ENCODE results near the gene RAB31.

DNA sequence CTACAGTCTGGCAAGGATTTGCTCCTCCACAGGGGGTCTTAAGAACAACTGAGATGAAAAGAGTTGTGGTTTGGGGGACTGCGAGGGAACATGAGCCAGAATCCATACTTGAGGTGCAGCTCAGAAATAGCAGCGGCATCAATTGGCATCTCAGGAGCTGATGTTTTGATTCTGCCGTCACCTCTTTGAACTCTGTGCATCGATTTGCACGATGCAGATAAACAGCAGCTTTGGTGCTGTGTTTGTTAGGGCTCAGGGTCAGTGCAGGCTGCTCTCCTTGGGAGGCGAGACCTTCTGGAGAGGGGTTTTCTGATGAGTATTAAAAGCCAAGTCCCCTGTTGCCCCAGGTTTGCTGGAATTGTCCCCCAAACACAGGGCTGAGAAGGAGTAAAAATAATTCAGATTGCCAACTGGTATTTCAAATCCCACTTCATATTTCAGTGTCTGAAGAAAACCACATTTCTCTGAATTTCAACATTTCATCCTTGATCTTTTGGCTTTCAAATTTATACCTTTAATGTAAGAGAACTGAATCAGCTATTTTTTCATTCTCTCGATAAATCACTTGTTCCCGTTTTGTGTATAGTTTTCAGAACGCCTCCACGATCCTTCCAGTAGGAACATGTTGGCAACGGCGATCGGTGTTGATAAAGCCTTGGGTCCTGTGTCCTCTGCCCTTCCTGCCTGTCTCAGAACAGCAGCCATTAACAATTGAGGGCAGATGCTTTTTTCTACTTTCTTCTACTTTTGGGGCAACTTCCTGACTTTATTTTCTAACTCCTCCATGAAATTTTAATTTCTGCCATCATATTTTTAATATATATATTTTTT is 65.0 kb downstream of the RAB31 start:
- TF ChIP-seq, protein P1, sequence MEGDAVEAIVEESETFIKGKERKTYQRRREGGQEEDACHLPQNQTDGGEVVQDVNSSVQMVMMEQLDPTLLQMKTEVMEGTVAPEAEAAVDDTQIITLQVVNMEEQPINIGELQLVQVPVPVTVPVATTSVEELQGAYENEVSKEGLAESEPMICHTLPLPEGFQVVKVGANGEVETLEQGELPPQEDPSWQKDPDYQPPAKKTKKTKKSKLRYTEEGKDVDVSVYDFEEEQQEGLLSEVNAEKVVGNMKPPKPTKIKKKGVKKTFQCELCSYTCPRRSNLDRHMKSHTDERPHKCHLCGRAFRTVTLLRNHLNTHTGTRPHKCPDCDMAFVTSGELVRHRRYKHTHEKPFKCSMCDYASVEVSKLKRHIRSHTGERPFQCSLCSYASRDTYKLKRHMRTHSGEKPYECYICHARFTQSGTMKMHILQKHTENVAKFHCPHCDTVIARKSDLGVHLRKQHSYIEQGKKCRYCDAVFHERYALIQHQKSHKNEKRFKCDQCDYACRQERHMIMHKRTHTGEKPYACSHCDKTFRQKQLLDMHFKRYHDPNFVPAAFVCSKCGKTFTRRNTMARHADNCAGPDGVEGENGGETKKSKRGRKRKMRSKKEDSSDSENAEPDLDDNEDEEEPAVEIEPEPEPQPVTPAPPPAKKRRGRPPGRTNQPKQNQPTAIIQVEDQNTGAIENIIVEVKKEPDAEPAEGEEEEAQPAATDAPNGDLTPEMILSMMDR (IDR thresholded peaks at IDR 0.05), result no peak
- TF ChIP-seq EP300 (IDR thresholded peaks at IDR 0.05) (no peak), POLR2A (IDR thresholded peaks at IDR 0.05) (no peak)
